Heart left ventricle (tissue), 13 donors: ENCODE measurements around the gene KIAA1671.

Source experiments
- CTCF ChIP-seq, 12 donors: fragments of 200-600 bp; sonication (generic) in 4 of 12; IDR thresholded peaks; one replicate each; pipeline versions ENCODE4 v1.5.0 to v1.8.0; 2018 to 2022; ENCODE audit warnings: antibody characterized with exemption in 12 of 12, mild to moderate bottlenecking in 5 of 12
- POLR2A ChIP-seq, 2 donors: fragments of 450-650 bp; IDR thresholded peaks; one replicate each; pipeline ENCODE4 v1.6.1; 2017; ENCODE audit warnings: antibody characterized with exemption in 2 of 2, mild to moderate bottlenecking in 2 of 2, moderate library complexity in 2 of 2
- donor health status: ischemic (EF 13 %, LVEDD 7.1; RV severe dilation, severe dysfunction).
- donor health status: DM: no; HTN: yes; CAD: no.
- donor health status: DM: no; HTN: no; CAD: no.
- donor health status: ischemic (EF 25% LVEDD 6.9; RV normal size, moderate dysfunction).
- donor health status: ischemic (EF 25% LVEDD 5.7; RV mildly dilated, moderate dysfunction).
- donor health status: ischemic (EF 35%, LVEDD 5.7; RV mildly dilated, moderate dysfunction).
- donor health status: nonischemic (EF 11% LVEDD 7.7; RV severe dilation, severe dysfunction).
- donor health status: DM: yes; HTN: yes; CAD: no.
- donor health status: PGD.
- donor health status: ischemic (EF 29% LVEDD 5.4; RV normal size, mild dysfunction).
- donor health status: nonischemic (EF 23%, LVEDD 6.1; RV moderate dilation, normal function).

GRCh38 chr22:25153961-25154666, 201.6 kb downstream of the KIAA1671 start:
- TF ChIP-seq CTCF (IDR thresholded peaks at IDR 0.05) (no peak), POLR2A (IDR thresholded peaks at IDR 0.05) (no peak)
